T-helper 2 cell treated with Interferon-gamma antibody and Interleukin-4, amounts not matched to agents 5 μg/mL and 100 μg/mL, for 36 hours (primary cell): Measurements from ENCODE around the gene PFKFB2.
"Not testable (repeated sequence)": the region's sequence is repeated elsewhere in the genome, so short reads cannot be mapped to it uniquely, and the experiment has no call there.

ENCODE experiments used
- DNase-seq: peaks from one replicate; pipeline ENCODE4 v3.0.0; 2021; ENCODE audit warnings: low spot score
- H3K27ac Mint-ChIP-seq: one replicate; pipeline ENCODE4 v1.8.0; 2021; ENCODE audit warnings: mild to moderate bottlenecking, mixed read lengths
- H3K27me3 Mint-ChIP-seq: one replicate; pipeline ENCODE4 v1.8.0; 2021; ENCODE audit warnings: low read depth, mixed read lengths
- H3K36me3 Mint-ChIP-seq: one replicate; pipeline ENCODE4 v1.8.0; 2021; ENCODE audit warnings: low read depth, mixed read lengths
- H3K4me1 Mint-ChIP-seq: one replicate; pipeline ENCODE4 v1.8.0; 2021; ENCODE audit warnings: low read depth, mixed read lengths
- H3K4me3 Mint-ChIP-seq: one replicate; pipeline ENCODE4 v1.8.0; 2022; ENCODE audit warnings: mild to moderate bottlenecking, moderate library complexity, mixed read lengths
- H3K9me3 Mint-ChIP-seq: one replicate; pipeline ENCODE4 v1.8.0; 2021; ENCODE audit warnings: mixed read lengths

PFKFB2 gene

GRCh38 chr1:207040181-207040533 lies 12.9 kb upstream of the PFKFB2 start:
- no peak for DNase-seq
- peaks cover 3% of the 10 kb centered on the region for H3K4me1 Mint-ChIP-seq
- H3K4me3 Mint-ChIP-seq = no peak overlapping the region
- H3K27ac Mint-ChIP-seq = no peak overlapping the region
- H3K27me3 Mint-ChIP-seq = peaks cover 7% of the 10 kb centered on the region
- H3K9me3 Mint-ChIP-seq = no peaks in the 10 kb centered on the region
- peaks cover 11% of the 10 kb centered on the region for H3K36me3 Mint-ChIP-seq

GRCh38 chr1:207041397-207041796 lies 11.7 kb upstream of the PFKFB2 start:
- H3K4me3 Mint-ChIP-seq, H3K9me3 Mint-ChIP-seq, DNase-seq, H3K27ac Mint-ChIP-seq, H3K4me1 Mint-ChIP-seq, H3K27me3 Mint-ChIP-seq: not testable (repeated sequence)
- peaks cover 19% of the 10 kb centered on the region for H3K36me3 Mint-ChIP-seq

DNA sequence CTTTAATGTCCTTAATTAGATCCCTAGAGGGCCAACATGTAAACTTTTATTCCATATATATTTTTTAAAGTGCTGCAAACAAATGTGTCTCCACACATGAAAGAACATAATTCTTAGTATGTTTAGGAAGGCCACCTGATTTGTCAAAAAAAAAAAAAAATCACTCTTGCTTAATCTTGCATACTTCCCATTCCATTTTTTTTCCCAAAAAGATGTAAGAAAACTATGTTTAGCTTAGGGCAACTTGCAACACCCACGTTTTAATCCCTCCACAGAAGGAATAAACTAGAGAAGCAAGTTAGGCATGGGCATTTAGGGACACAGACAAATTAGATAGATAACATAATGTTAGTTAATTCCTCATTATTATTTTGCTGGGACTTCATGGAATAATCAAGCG lies 7.6 kb upstream of the PFKFB2 start:
- H3K4me1 Mint-ChIP-seq = peaks cover 34% of the 10 kb centered on the region
- H3K4me3 Mint-ChIP-seq = no peak overlapping the region
- H3K9me3 Mint-ChIP-seq = no peaks in the 10 kb centered on the region
- H3K27me3 Mint-ChIP-seq = no peaks in the 10 kb centered on the region
- DNase-seq = no peak
- H3K27ac Mint-ChIP-seq = no peak overlapping the region
- H3K36me3 Mint-ChIP-seq = peaks cover 45% of the 10 kb centered on the region

DNA sequence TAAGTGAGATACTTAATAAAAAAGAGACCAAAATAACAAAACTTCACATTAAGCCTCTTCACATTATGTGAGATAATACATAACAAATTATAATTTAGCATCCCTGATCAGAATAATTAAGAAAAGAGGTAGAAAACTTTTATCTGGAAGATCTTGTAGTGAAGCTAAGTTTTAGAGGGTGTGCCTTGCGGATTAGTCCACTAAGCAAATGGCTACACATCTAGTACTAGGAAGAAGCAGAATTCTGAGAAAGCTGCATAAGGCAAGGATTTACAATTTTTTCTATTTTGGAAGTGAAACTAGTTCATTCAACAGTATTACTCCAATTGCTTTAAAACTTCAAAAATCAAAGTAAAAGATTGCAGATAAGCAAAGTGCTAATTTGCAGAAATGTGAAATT lies 5.6 kb upstream of the PFKFB2 start:
- Mint-ChIP-seq H3K27me3 (no peaks in the 10 kb centered on the region), H3K9me3 (no peaks in the 10 kb centered on the region), H3K27ac (no peak overlapping the region), H3K4me1 (peaks cover 47% of the 10 kb centered on the region), H3K36me3 (peaks cover 44% of the 10 kb centered on the region), H3K4me3 (no peak overlapping the region)
- no peak for DNase-seq

DNA sequence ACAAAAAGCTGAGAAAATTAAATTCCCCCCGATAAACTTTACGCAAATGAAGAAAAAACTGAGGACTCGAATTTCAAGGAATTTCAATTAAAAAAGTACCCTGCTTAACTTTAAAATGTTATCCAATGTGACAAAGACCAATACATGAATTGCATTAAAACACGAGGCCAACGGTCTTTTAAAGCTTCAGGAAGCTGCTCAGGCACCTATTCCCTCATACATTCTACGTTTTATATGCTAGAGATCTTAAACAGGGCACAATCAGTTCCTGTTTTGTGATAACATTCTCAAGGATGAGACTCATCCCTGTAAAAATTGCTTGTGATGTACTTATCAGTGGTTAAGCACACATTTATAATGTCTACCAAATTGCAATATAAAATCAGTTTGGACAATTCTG lies 5.0 kb upstream of the PFKFB2 start:
- DNase-seq = no peak
- Mint-ChIP-seq H3K27ac (no peak overlapping the region), H3K4me1 (peaks cover 50% of the 10 kb centered on the region), H3K4me3 (no peak overlapping the region), H3K27me3 (no peaks in the 10 kb centered on the region), H3K36me3 (peaks cover 41% of the 10 kb centered on the region), H3K9me3 (no peaks in the 10 kb centered on the region)

DNA sequence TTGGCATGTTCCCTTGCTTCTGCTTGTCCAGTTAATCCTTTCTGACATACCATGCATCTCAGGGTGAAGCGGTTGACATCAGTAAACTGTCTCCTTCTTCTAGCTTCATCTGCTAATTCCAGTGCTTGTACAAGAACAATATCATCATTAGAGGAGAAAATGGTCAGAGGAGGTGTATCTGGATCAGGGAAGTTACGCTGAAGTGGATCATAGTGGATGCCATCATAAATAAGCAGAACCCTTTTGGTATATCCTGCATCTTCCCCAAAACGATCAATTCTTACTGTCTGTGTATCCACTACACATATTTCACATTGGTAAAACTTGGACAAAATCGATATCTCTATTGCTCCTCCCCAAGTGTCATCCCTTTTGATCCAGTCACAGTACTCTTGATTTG lies 4.0 kb upstream of the PFKFB2 start:
- no peak for DNase-seq
- Mint-ChIP-seq H3K4me1 (peaks cover 50% of the 10 kb centered on the region), H3K27me3 (no peaks in the 10 kb centered on the region), H3K36me3 (peaks cover 38% of the 10 kb centered on the region), H3K4me3 (peak overlapping the region; percentile 100), H3K27ac (no peak overlapping the region), H3K9me3 (no peaks in the 10 kb centered on the region)

- Mint-ChIP-seq H3K9me3 (no peaks in the 10 kb centered on the region), H3K4me1 (peaks cover 50% of the 10 kb centered on the region), H3K27me3 (no peaks in the 10 kb centered on the region), H3K36me3 (peaks cover 38% of the 10 kb centered on the region), H3K4me3 (peak overlapping the region; percentile 100), H3K27ac (peak overlapping the region; percentile 99)
- no peak for DNase-seq
Measured at GRCh38 chr1:207049514-207049913, 3.6 kb upstream of the PFKFB2 start.

DNA sequence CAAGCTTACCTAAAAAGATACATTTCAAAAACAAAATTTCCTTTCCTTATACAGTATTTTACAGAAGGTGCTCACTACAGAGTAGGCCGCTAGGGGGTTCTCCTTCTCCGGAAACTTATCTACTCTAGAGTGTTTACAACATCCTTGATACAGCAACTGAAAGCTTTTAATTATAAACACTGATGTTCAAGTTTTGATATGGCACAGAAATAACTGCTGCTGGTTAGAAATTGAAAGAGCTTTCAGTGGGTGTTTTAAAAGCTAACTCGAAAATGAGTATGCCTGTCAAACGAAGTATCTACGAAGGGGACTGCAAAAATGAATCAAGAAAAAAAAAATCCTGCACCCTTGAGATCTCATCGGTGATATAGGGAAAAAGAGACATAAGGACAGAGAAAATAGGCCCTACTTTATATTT lies 3.1 kb upstream of the PFKFB2 start:
- Mint-ChIP-seq H3K9me3 (no peaks in the 10 kb centered on the region), H3K27me3 (peaks cover 1% of the 10 kb centered on the region), H3K36me3 (peaks cover 34% of the 10 kb centered on the region), H3K4me1 (peaks cover 52% of the 10 kb centered on the region), H3K27ac (peak overlapping the region; percentile 99), H3K4me3 (peak overlapping the region; percentile 100)
- peak; percentile 20 for DNase-seq

GRCh38 chr1:207050480-207051190 lies 2.4 kb upstream of the PFKFB2 start:
- Mint-ChIP-seq H3K9me3 (no peaks in the 10 kb centered on the region), H3K27ac (peak overlapping the region; percentile 99), H3K27me3 (peaks cover 3% of the 10 kb centered on the region), H3K4me1 (peaks cover 52% of the 10 kb centered on the region), H3K4me3 (peak overlapping the region; percentile 100), H3K36me3 (peaks cover 31% of the 10 kb centered on the region)
- DNase-seq = peak; percentile 85

GRCh38 chr1:207051191-207051943 lies 1.7 kb upstream of the PFKFB2 start, which contains the start of gene YOD1:
YOD1 (minus strand) TSS chr1:207051208; CDS start chr1:207051030, 178 bp downstream.
- peak within 1 kb of the TSS; percentile 100 for H3K4me3 Mint-ChIP-seq
- H3K27ac Mint-ChIP-seq = peak within 1 kb of the TSS; percentile 99
- H3K36me3 Mint-ChIP-seq = peaks cover 26% of the 10 kb centered on the region
- peaks cover 7% of the 10 kb centered on the region for H3K27me3 Mint-ChIP-seq
- peak; percentile 16 for DNase-seq
- H3K9me3 Mint-ChIP-seq = no peaks in the 10 kb centered on the region
- peaks cover 50% of the 10 kb centered on the region for H3K4me1 Mint-ChIP-seq

GRCh38 chr1:207054491-207054890 lies 1.4 kb downstream of the PFKFB2 start:
- Mint-ChIP-seq H3K4me1 (peaks cover 30% of the 10 kb centered on the region), H3K27me3 (peaks cover 9% of the 10 kb centered on the region), H3K27ac (no peak overlapping the region), H3K9me3 (no peaks in the 10 kb centered on the region), H3K36me3 (peaks cover 2% of the 10 kb centered on the region), H3K4me3 (peak overlapping the region; percentile 25)
- no peak for DNase-seq

DNA sequence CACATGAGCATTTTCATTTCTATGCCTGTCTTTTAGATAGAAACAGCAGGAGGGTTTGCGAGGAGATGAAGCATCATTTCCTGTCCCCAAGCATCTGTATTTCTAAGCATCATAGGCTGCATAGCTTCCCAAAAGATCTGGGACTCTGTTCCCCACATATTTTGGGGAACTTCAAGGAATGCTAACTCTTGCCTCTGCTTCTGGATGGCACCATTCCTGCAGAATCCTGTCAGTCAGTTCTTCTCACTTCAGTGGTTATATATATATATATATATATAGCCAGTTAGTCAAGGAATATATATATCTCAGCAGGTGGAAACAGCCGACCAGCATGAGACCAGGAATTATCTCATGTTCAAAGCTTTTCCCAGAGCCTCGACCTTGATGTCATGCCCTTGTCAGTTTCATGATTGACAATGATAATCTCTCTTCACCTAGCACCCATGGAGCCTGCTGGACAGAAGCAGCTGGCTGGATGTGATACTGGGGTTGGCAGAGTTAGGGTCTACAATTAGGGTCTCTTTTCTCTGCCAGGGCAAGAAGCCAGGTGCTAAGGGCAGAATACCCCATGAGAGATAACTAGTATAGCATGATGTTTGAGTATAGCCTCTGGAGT lies 2.4 kb downstream of the PFKFB2 start:
- Mint-ChIP-seq H3K27ac (no peak overlapping the region), H3K27me3 (peaks cover 9% of the 10 kb centered on the region), H3K4me3 (no peak overlapping the region)

GRCh38 chr1:207056673-207057072 lies 3.6 kb downstream of the PFKFB2 start:
- DNase-seq = no peak
- H3K27me3 Mint-ChIP-seq = peaks cover 9% of the 10 kb centered on the region
- H3K9me3 Mint-ChIP-seq = no peaks in the 10 kb centered on the region
- H3K36me3 Mint-ChIP-seq = no peaks in the 10 kb centered on the region
- no peak overlapping the region for H3K27ac Mint-ChIP-seq
- H3K4me1 Mint-ChIP-seq = peaks cover 15% of the 10 kb centered on the region
- no peak overlapping the region for H3K4me3 Mint-ChIP-seq

More for the DNA sequence above, 2.4 kb downstream of the PFKFB2 start:
- Mint-ChIP-seq H3K4me1 (peaks cover 23% of the 10 kb centered on the region), H3K9me3 (no peaks in the 10 kb centered on the region), H3K36me3 (no peaks in the 10 kb centered on the region)
- no peak for DNase-seq

DNA sequence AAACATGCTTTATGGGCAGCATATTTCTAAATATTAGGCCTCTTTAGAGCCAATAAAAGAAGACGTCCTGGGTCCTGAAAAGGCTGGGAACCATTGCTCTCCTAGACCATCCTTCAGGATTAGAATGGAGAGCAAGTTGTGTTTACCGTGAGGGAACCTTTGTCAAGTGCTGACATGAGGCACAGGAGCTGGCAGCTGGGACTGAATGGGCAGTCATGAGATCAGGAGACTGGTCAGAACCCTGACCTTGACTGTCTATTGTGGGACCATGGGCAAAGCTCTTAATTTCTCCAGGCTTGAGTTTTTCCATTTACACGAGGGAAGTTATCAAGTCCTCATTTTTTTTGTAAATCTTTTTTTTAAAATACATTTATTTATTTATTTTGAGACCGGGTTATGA lies 5.2 kb downstream of the PFKFB2 start:
- DNase-seq = no peak
- Mint-ChIP-seq H3K27me3 (peaks cover 9% of the 10 kb centered on the region), H3K4me3 (no peak overlapping the region), H3K36me3 (no peaks in the 10 kb centered on the region), H3K27ac (no peak overlapping the region), H3K9me3 (no peaks in the 10 kb centered on the region), H3K4me1 (peaks cover 5% of the 10 kb centered on the region)
